ENCODE results near the gene SSNA1.

The SSNA1 gene

DNA sequence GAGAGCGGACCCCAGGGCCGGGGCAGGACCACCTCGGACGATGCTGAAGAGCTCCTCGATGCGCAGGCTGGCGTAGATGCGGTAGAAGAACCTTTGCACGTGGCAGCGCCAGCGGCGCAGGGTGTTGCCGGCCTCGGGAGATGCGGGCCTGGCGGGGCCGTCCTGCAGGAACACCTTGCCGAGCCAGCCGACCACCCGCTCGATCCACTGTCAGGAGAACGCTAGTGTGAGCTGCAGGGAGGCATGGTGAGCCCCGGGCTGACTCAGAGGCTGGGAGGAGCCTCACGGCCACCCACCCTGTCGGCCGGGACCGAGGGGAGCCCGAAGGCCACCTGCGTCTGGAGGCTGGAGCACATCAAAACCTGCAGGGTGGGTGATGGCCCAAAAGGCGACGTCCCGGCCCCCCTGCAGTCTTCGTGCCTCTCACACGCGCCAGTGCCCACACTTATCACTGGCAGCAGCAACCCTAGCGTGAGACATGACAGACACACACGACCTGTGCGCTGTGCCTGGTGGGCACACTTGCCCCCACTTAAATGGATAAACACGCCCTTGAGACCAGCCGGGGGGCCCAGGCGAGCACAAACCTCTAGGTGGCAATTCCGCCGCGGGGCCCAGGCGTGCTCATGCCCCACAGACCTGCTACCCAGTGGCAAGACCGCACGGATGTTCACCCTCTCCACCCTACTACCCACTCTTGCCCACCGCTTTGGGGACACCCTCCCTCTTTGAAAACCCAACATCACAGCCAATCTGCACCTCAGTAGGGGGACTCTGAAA is 3.4 kb upstream of the SSNA1 start:
- no peak for DNase-seq

DNA sequence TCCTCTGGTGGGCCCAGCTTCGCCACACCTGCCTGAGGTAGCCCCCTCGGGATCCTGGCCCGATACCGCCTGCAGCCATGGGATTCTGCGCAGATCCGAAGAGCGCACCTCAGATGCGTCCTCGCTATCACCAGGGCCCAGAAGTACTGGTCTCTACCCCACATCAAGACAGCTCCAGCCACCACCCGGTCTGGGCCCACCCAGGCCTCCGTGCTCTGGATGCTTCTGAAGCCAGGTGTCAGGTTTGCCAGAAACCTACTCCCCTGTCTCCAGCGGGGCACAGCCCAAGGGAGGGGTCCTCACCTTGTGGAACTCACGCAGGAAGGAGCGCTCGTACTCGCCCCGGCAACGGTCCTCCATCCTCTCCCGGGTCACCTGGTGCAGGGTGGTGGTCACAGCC is 2.6 kb upstream of the SSNA1 start:
- no peak for DNase-seq

DNA sequence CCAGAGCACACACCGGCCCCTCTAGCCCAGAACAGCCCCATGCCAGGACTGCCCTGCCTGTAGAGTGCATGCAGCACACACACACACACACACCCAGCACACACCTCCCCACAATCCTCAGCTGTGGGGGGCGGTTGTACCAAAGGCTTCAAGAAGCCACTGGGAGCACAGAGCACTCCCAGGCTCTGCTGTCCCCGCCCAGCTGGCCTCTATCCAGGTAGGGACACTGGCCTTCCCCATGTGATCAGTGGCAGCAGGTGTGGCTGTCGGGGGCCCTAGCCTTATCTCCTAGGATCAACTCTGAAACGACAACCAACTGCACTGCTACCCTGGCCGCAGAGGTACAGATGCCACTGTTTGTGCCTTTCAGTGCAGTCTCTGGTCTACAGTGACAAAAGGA is 2.1 kb upstream of the SSNA1 start:
- no peak for DNase-seq

DNA sequence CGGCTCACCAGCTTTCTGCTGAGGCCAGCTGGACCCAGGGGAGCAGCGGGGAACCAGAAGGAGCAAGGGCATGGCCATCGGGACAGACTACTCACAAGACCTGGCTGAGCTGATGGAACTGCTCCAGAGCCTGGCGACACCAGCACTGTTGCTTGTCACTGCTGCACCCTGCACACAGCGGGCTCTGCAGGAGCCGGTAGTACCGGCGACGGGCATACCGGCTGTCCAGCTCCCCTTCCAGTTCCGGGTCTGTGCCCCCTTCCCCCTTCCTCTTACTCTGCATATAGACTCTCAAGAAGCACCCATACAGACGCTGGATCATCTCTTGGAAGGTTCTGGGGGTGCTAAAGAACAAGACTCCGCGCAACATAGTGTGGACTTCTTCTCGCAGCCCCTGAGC is 1.1 kb upstream of the SSNA1 start:
- DNase-seq = no peak

DNA sequence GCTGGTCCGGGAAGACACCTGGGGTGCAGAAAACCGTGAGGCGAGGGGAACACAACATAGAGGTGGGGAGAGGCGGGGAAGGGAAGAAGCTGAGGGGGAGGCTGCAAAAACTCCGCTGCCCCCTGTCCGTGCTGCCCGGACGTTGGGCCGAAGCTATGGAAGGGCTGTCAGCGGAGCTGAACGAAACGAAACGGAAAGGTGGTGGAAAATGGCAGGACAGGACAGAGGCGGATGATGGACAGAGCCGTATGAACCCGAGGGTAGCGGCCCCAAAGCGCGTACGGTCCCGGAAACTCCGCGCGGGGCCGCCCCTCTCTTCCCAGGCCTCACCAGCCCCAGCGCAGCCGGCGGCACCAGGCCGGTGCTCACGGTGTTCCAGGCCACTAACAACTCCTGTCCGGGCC is 388 bp upstream of the SSNA1 start:
- no peak for DNase-seq

DNA sequence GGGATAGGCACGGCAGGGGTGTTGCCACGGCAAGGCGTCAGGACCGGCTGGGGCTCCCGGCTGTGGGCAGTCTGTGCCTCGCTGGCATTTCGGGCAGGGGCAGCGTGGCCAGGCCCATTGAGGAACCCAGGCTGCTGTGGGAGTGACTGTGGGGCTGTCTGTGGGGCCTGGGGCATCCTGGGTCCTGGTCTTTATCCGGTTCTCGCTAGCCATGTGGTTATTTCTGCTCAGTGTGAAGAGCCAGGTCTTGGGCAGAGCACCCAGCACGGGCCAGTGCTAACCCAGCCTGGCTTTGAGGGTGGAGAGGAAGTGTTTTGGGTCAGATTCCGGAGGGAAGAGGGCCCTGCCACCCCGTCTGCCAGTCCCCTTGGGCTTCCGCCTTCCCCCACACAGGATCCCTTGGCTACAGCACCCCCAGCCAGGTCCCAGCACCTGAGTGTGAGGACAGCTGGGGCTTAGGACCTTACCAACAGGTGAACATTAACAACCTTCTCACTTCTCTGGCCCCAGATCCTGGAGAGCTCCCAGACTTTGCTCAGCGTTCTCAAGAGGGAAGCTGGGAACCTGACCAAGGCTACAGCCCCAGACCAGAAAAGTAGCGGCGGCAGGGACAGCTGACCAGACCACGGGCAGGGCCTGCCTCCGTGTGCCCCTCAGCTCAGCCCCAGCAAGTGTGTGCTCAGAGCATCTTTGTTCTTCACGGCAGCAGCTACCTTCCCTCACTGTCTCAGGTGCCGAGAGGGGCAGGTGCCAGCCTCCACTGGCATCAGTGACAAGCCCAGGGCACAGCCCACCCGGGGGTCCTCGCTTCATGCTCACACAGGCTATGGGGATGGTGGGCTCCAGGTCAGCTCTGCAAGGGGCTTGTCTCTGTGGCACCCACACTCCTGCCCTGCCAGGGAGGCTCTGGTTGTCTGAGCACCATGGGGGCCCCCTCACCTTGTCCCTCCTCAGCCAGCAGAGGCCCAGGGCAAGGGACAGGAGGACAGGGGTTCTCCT is 1.1 kb downstream of the SSNA1 start:
- no peak for DNase-seq

DNA sequence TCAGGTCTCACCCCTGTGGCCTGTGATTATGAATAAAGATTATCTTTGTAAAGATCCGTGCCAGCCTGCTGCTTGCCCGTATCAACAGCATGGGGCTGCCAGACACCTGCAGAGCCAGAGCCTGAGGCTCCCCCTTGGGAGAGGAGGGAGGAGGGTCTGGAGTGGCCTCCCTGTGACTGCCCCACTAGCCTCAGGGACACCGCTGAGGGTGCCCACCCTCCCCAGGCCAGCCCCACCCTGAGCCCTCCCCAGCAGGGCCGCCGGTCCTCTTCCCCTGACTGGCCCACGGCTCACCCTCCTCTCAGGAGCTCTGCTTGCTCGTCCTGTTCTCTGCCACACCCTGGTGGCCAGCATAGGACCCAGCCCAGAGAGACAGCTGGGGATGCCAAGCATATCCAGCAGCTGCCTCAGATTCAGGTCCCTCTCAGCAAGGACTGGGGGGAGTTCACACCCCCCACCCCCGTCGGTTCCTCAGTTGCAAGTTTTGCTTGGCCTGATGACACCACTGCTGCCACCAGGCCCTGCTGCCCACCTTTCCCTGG is 1.9 kb downstream of the SSNA1 start:
- DNase-seq = no peak

DNA sequence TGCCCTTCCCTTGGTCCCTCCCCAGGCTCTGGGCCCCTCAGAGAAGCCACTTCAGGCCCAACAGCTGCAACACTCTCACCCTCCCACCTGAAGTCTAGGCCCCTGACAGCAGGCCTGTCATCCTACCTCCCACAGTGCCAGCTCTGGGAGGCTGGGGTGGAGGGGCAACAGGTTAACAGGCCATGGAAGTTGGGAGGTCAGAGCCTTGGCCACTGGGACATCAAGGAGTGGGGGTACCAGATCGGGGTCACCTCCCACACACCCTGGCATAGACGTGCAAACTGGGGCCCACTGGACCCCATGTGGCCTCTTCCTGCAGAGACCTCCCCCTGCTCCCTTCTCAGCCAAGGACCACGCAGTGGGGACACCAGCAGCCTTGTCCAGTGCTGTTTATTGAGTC is 2.8 kb downstream of the SSNA1 start:
- DNase-seq = no peak

DNA sequence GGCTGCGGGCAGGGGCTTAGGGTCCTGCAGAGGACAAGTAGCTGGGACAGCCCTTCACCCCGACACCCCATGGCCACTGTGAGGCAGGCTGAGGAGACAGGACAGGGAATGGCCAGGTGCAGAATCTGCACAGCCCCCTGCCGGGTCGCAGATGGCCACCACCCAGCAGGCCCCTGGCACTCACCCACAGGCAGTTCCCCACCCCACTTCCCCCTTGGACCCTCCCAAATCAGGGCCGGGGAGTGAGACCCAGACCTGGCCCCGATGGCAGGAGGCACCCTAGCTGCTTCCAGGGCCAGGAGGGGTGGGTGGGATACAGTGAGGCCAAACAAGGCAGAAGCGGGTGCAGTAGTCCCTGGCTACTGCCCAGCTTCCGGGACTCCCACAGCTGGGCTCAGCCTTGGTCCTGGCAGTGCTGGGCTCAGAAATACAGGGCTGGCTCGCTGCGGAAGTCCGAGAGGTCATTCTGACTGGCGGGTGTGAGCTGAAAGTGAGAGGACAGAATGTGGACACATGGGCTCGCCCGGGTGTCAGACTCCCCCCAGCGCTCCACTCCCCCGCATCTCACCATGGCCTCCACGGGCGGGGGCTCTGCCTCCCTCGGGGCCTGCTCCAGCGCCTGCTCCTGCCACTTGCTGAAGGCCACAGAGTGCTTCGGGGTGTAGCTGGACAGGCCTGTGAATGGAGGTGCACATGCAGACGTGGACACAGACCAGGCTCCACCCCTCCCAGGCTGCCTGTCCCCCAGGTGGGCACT is 3.4 kb downstream of the SSNA1 start:
- DNase-seq = no peak

DNA sequence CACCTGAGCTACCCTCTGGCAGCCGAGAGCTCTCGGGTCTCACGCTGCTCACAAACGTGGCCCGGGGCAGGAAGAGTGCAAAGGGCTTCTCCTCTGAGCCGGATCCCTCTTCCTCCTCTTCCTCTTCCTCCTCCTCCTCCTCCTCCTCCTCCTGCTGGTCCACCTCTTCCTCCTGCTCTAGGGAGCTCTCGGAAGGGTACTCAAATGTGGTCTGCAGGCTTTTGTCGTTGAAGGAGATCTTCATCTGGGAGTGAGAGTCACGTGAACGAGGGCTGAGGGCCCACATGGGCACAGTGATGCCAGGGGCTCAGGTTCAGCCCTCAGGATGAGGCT is 3.9 kb downstream of the SSNA1 start:
- no peak for DNase-seq

DNA sequence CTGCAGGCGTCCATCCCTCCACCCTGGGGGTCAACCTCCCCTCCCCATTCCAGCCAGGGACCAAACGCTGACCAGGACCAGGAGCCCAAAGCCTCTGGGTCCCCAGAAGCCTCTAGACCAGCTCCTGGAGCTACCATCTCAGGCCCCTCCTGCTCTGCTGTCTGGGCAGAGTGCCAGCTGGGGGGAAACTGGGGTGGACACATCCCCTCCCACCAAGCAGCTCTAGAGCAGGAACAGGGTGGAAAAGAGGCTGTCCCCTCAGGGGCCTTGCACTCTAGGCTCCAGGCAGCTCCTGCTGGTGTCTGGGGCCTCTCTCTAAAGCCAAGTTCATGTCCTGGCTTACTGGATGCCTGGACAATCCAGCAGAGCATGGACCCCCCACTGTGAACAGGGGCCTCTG is 4.4 kb downstream of the SSNA1 start:
- DNase-seq = no peak

DNA sequence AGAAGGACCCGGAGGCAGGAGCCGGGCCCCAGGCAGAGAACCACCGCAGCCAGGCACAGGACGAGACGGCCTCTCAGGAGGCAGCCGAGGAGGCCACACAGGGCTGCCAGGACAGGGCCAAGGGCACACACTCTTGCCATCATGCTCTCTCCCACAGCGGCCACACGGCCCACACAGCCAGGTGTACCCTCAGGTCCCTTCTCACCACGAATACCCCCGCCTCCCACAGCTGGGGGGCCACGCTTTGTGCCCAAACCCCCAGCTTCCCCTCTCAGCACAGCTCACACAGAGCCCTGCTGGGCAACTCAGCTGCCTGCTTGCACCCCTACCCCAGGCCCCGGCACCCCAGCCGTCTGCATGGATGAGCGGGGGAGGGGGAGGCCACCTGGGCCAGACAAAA is 5.3 kb downstream of the SSNA1 start:
- DNase-seq = peak; percentile 51

DNA sequence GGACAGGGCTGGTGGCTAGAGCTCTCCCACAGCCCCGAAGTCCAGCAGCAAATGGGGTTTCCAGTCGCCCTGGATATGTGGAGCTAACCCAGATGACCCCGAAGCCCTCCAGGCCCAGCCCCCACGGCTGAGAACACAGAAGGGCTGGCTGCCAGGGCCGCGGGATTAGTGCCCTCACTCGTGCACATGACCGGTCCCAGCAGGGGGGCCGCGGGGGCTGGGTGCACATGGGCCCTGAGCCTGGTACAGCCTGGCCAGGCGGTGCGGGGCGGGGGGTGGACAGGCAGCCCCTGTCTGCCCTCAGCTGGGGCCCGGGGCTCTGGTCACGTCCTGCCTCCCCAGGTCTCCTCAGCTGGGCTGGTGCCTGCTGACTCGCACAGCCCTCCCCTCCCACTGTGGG is 5.9 kb downstream of the SSNA1 start:
- peak; percentile 47 for DNase-seq

DNA sequence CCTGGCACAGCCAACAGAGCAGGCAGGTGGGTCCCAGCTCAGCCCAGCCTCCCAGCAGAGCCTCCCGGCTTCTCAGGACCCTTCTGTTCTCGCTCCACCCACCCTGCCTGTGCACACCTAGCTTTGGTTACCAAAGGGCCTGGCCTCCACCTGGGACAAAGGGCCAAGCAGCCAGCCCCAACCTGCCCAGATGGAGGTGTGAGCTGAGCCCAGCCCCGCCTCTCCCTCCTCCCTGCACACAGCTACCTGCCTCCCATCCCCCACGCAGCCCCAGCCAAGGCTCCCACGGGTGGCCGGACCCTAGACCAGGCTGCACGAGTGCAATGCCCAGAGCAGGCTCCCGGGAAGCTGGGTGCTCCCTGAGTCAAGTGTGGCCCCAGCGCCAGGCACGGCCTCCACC is 6.4 kb downstream of the SSNA1 start:
- peak; percentile 89 for DNase-seq

DNA sequence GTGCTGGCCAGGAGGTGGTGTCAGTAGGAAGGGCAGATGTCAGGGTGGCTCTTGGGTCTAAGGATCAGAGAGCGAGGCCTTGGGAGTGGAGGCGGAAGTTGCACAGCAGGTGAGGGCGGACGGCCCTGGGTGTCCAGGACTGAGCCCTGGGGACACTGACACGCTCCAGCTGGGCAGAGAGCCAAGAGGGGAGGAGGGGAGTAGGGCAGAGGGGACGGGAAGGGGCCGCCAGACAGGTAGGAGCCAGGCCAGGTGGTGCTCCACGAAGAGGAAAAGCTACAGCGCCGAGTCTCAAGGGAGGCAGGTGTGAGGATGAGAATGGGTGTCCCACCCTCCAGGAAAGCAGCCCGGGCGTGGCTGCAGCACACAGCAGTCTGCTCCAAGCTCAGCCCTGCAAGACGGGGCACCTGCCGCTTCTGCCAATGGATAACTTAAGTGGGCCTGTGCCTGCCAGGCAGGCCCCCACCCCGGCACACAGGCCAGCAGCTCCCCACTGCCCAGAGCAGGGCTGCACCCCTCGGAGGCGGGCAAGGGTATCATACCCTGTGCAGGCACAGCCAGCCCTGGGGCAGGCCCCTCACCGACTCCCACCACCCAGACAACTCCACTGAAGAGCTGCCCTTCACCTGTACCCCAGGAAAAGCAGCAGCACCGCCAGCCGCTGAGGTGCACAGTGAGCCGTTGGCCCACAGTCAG is 7.2 kb downstream of the SSNA1 start:
- peak; percentile 100 for DNase-seq

DNA sequence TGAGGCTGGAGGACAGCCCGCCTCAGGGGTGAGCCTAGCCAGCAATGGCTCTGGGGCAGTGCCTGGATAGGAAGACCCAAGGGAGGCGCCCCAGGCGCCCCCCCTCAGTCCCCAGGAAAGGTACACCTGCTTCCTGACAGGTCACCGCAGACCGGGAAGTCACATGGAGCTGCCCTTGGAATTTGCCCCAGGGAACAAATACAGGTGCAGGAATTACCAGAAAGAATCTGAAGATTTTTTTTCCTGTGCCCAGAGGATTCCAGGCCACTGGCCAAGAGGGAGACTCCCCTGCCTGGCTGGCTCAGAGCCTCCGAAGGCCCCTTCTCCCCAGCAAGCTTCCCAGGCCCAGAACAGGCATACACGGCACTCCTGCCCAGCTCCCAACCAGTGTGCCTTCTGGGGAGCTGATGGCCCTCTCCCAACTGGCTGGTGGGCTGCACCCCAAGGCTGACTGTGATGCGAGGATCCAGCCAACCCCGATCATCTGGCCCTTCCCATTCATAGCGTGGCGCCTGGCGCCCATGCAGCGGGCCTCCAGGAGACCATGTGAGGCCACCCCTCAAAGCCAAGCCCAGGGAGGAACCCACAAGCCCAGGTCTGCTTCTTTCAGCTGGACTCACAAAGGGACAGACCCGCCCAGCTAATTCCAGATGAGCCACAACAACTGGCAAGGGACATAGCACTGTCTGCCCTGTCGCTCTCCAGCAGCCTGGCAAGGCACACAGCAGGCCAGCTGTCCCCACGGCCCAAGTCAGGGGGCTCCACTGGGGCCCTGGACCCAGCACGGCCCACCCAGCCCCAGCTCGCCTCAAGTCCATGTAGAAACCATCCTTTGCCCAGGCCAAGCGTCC is 9.8 kb downstream of the SSNA1 start:
- no peak for DNase-seq

DNA sequence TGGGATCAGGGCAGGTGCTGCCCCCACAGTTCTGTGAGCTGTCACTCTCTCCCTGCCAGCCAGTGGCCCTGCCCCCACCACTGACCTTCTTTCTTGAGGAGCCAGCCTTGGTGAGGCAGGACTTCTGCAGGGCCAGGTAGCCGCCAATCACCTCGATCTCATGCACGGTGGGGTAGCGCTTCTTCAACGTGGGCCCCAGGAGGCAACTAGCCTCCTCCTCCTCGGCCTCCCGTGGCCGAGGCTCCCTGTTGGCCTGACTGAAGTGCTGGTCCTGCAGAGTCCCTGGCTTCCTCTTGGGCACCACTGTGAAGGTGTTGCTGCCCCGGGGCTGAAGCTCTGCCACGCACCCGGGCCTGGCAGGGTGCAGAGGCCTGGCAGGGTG is 10.4 kb downstream of the SSNA1 start:
- no peak for DNase-seq

DNA sequence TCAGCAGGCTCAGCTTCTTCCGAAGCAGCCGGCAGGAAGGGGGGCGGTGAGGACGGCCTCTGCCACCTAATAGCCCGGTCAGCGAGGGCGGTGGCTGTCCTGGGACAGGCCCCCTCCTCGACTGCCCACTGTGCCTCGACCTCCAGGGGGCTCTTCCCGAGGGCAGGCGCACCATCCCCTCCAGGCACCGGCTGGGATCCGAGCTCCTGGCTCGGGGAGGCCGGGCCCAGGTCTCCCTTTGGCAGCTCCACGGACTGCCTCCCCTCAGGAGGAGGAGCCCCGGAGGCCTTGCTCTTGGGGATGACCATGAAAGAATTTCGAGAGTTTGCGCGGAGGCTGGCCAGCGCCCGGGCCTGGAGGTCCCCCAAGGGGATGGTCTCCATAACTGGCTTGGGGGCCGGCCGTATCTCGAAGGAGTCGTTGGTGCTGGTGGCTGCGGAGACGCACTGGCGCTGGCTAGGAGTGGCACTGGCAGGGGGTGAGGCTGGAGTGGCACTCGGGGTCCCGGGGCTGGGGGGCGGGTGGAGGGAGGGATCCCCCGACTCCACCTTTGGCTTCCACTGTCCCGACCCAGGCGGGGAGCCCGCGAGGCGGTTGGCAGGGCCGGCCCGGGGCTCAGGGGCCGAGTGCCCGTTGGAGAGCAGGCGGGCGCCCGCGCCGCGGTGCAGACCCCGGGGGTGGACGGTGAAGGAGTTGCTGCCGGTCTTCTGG is 11.1 kb downstream of the SSNA1 start:
- DNase-seq = no peak

DNA sequence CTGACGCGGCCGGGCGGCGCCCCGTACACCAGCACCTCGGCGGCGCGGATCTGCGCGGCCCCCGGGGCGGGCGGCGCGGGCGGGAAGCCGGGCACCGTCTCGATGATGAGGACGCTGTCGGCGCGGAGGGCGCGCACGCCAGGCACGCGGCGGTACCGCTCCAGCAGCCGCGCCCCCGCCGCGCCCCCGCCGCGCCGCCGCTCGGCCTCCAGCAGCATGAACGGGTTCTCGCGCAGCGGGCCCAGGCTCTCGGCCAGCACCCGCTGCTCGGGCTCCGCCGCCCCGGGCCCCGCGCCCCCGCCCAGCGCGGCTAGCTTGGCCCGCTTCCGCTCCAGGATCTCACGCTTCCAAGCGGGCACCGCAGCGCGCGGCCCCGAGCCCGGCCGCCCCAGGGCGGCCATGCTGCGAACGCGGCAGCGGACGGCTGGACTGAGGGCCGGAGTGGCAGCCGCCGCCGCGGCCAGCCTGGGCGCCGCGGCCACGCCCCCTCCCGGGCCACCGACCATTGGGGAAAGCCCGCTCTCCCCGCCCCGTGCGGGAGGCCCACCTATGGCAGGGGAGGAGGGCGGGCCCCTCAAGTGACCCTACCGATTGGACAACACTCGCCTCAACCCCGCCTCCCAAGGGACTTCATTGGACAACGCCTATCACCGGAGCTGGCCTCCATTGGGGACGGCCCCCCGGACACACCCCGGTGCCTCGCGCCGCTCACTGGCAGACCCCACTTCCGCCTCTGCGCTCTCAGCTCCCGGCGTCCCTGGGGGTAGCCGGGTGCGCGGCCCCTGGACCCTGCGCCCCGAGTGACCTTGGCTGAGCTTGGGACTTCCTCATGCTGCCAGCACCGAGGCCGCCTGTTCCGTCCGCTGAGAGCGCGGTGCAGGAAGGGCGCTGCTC is 12.1 kb downstream of the SSNA1 start, which contains the start of gene TPRN:
TPRN (minus strand) TSS at position 431 of the 894 bp plus-strand sequence; CDS start at position 401, 30 bp downstream.
- peak; percentile 100 for DNase-seq
